H1 (cell line): ENCODE measurements around the gene RDH11. TPM values are rescaled to one million over a fixed set of nuclear protein-coding genes. Genes with fewer than 3 reads are reported as not detected.

ENCODE experiments used
- CTCF ChIA-PET: fragments of 300-600 bp; sonication (Branson Sonifier 250); formaldehyde crosslinking; loops from one replicate; lab custom pipeline; 2021; ENCODE audit not compliant: partially characterized antibody; lab: Charles Lee
- POLR2A ChIA-PET: fragments of 300-600 bp; sonication (Branson Sonifier 250); formaldehyde crosslinking; loops from one replicate; lab custom pipeline; 2021; ENCODE audit warnings: inconsistent platforms; ENCODE audit not compliant: partially characterized antibody; lab: Charles Lee
- DNase-seq, 2 experiments: peaks; one replicate each; pipeline versions ENCODE4 v3.0.0 to v3.0.0-alpha.2; 2010 to 2022; ENCODE audit warnings: low spot score in 2 of 2, low read depth in 1 of 2, mixed read lengths in 1 of 2
- FAIRE-seq: peaks from 2 replicates; lab custom pipeline; 2011; peaks lifted over from hg19 to GRCh38; lab: Jason Lieb, UNC
- H2AFZ ChIP-seq: 2 replicates; pipeline ENCODE4 v1.8.1; 2012; ENCODE audit warnings: low read length, inconsistent platforms
- H2AK5ac ChIP-seq: 2 replicates; pipeline ENCODE4 v1.6.1; 2013; ENCODE audit warnings: low read depth, low read length
- H2BK120ac ChIP-seq: replicated peaks from 2 replicates; pipeline ENCODE3; 2013; ENCODE audit warnings: low read depth, low read length, inconsistent platforms
- H2BK12ac ChIP-seq: 2 replicates; pipeline ENCODE4 v1.6.1; 2013; ENCODE audit warnings: low read depth, low read length
- H2BK15ac ChIP-seq: 2 replicates; pipeline ENCODE4 v1.6.1; 2013; ENCODE audit warnings: low read length
- H2BK20ac ChIP-seq: 2 replicates; pipeline ENCODE4 v1.6.1; 2013; ENCODE audit warnings: low read length
- H2BK5ac ChIP-seq: 2 replicates; pipeline ENCODE4 v1.6.1; 2013; ENCODE audit warnings: low read depth, low read length
- H3K14ac ChIP-seq: 2 replicates; pipeline ENCODE4 v1.6.1; 2013; ENCODE audit warnings: inconsistent platforms; ENCODE audit not compliant: insufficient read length
- H3K18ac ChIP-seq: 2 replicates; pipeline ENCODE4 v1.6.1; 2013; ENCODE audit warnings: low read length; ENCODE audit errors: extremely low read depth
- H3K23ac ChIP-seq: 2 replicates; pipeline ENCODE4 v1.6.1; 2013; ENCODE audit warnings: inconsistent platforms; ENCODE audit not compliant: insufficient read length
- H3K23me2 ChIP-seq: 2 replicates; pipeline ENCODE4 v1.6.1; 2013; ENCODE audit warnings: low read depth, low read length
- H3K27ac ChIP-seq: 2 replicates; pipeline ENCODE4 v1.6.1; 2011; ENCODE audit warnings: low read depth, low read length, inconsistent platforms
- H3K27me3 ChIP-seq, 4 experiments: replicated peaks in 1 of 4; 1 replicate in 1 of 4; 2 replicates in 3 of 4; pipeline versions ENCODE4 v1.6.1 to v1.8.1; 2011 to 2013; ENCODE audit warnings: low read length in 3 of 4, mild to moderate bottlenecking in 3 of 4, inconsistent platforms in 2 of 4, mixed read lengths in 2 of 4, moderate library complexity in 1 of 4; ENCODE audit not compliant: control insufficient read depth in 3 of 4, insufficient read depth in 3 of 4; ENCODE audit errors: extremely low read depth in 1 of 4
- H3K36me3 ChIP-seq, 4 experiments: 2 replicates each; pipeline versions ENCODE4 v1.6.1 to v1.8.1; 2011 to 2013; ENCODE audit warnings: mild to moderate bottlenecking in 4 of 4, low read length in 3 of 4, moderate library complexity in 2 of 4, control low read depth in 1 of 4, inconsistent platforms in 1 of 4; ENCODE audit not compliant: insufficient read depth in 4 of 4, control insufficient read depth in 2 of 4
- H3K4ac ChIP-seq: replicated peaks from 2 replicates; pipeline ENCODE3; 2013; ENCODE audit warnings: low read length, low read depth, mixed read lengths, inconsistent platforms; ENCODE audit not compliant: insufficient read length
- H3K4me1 ChIP-seq, 4 experiments: replicated peaks in 1 of 4; 1 replicate in 1 of 4; 2 replicates in 3 of 4; pipeline versions ENCODE4 v1.6.1 to v1.8.1; 2011 to 2013; ENCODE audit warnings: low read length in 3 of 4, inconsistent platforms in 2 of 4, mixed read lengths in 1 of 4; ENCODE audit not compliant: insufficient read depth in 4 of 4, control insufficient read depth in 3 of 4
- H3K4me2 ChIP-seq, 2 experiments: 2 replicates each; pipeline versions ENCODE4 v1.6.1 to v1.8.1; 2011 to 2013; ENCODE audit warnings: low read depth in 2 of 2, low read length in 2 of 2, control low read depth in 1 of 2, inconsistent platforms in 1 of 2, mild to moderate bottlenecking in 1 of 2; ENCODE audit not compliant: insufficient read depth in 1 of 2
- H3K4me3 ChIP-seq, 4 experiments: fragments of 200-600, 300-600 bp in 1 of 4; sonication (generic), shearing (Covaris generic), sonication (Bioruptor Twin) in 1 of 4; 2 replicates each; pipeline versions ENCODE4 v1.5.1 to v1.8.1; 2011 to 2016; ENCODE audit warnings: low read length in 4 of 4, low read depth in 3 of 4, control low read depth in 2 of 4, inconsistent platforms in 2 of 4, mild to moderate bottlenecking in 2 of 4, mixed read lengths in 1 of 4, moderate library complexity in 1 of 4; ENCODE audit not compliant: insufficient read depth in 2 of 4; ENCODE audit errors: extremely low read depth in 1 of 4
- H3K56ac ChIP-seq: replicated peaks from 2 replicates; pipeline ENCODE3; 2013; ENCODE audit warnings: low read depth, mild to moderate bottlenecking, mixed read lengths, low read length, inconsistent platforms; ENCODE audit not compliant: insufficient read length
- H3K79me1 ChIP-seq: 2 replicates; pipeline ENCODE4 v1.6.1; 2013; ENCODE audit warnings: low read depth, low read length, control low read depth
- H3K79me2 ChIP-seq, 2 experiments: 2 replicates each; pipeline versions ENCODE4 v1.6.1 to v1.8.1; 2012 to 2013; ENCODE audit warnings: low read length in 2 of 2, mild to moderate bottlenecking in 2 of 2, inconsistent platforms in 1 of 2; ENCODE audit not compliant: insufficient read depth in 2 of 2, control insufficient read depth in 1 of 2
- H3K9ac ChIP-seq, 4 experiments: replicated peaks in 1 of 4; 1 replicate in 1 of 4; 2 replicates in 3 of 4; pipeline versions ENCODE4 v1.6.1 to v1.8.1; 2011 to 2013; ENCODE audit warnings: low read depth in 3 of 4, low read length in 3 of 4, control low read depth in 2 of 4, mild to moderate bottlenecking in 2 of 4, moderate library complexity in 2 of 4, inconsistent platforms in 1 of 4; ENCODE audit errors: extremely low read depth in 1 of 4
- H3K9me3 ChIP-seq, 2 experiments: 2 replicates each; pipeline versions ENCODE4 v1.6.1 to v1.8.1; 2012 to 2013; ENCODE audit warnings: mild to moderate bottlenecking in 2 of 2, moderate library complexity in 2 of 2, control low read depth in 1 of 2, inconsistent platforms in 1 of 2, low read depth in 1 of 2, low read length in 1 of 2, mixed read lengths in 1 of 2; ENCODE audit not compliant: insufficient read depth in 2 of 2
- H4K20me1 ChIP-seq, 2 experiments: replicated peaks in 1 of 2; 2 replicates each; pipeline versions ENCODE3 to v1.8.1; 2011 to 2013; ENCODE audit warnings: inconsistent platforms in 2 of 2, low read length in 2 of 2, mild to moderate bottlenecking in 1 of 2; ENCODE audit not compliant: insufficient read depth in 2 of 2, control insufficient read depth in 1 of 2
- H4K5ac ChIP-seq: 2 replicates; pipeline ENCODE4 v1.6.1; 2013; ENCODE audit warnings: low read length, low read depth, mixed read lengths, inconsistent platforms; ENCODE audit not compliant: insufficient read length
- H4K8ac ChIP-seq: 2 replicates; pipeline ENCODE4 v1.8.0; 2013; ENCODE audit warnings: mild to moderate bottlenecking, moderate library complexity, low read length, inconsistent platforms; ENCODE audit not compliant: insufficient read depth; ENCODE audit errors: extremely low read depth
- H4K91ac ChIP-seq: replicated peaks from 2 replicates; pipeline ENCODE3; 2013; ENCODE audit warnings: low read length, mixed read lengths, inconsistent platforms; ENCODE audit not compliant: insufficient read length
- BRCA1 ChIP-seq: IDR thresholded peaks from 2 replicates; pipeline ENCODE4 v1.6.1; 2012; ENCODE audit warnings: low read depth, low read length, improper control_type of control experiment
- polyA plus RNA-seq, 7 experiments: library from polyadenylated mRNA; depleted of rRNA in 3 of 7; stranded (reverse) in 5 of 7; unstranded in 2 of 7; fragments of >200 nt in 5 of 7; fragments of 200-250 nt in 2 of 7; gene quantifications; 1 replicate in 5 of 7; 2 replicates in 1 of 7; 4 replicates in 1 of 7; pipeline versions ENCODE4 v1.2.1 to v1.2.3, GENCODE V29; 2011 to 2013; ENCODE audit warnings: missing spikeins in 2 of 7, mixed read lengths in 2 of 7
- total RNA-seq: library from RNA; stranded (reverse); fragmentation: NEBNext Ultra II Directional; extraction: Animal tissue kit (Norgen Biotek cat#: 25700); gene quantifications from 2 replicates; pipeline ENCODE4 v1.2.1, GENCODE V29; 2021

RDH11 gene
- total and polyA plus RNA-seq, 2 of the 8 experiments (the other 6 are each of a cell fraction or from before 2014, with no cell fraction given): 104 to 117 TPM

DNA sequence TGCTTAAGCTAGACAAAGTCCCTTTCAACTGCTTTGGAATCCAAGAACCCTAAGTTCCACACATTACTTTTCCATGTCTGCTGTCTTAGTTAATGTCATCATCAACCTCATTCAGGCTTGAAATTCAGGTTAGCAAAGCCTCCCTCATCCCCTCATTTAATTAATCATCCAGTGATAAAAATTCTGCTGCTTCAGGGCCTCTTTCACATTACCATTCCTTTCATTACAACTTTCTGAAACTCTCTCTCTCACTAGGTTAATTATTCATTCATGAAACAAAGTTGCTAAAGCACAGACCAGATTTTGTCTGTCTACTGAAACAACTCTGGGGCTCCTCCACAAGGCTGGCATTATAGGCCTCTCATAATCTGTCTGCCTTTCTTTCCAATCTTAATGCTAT, 11.7 kb downstream of the RDH11 start:
- Histone ChIP-seq H3K27ac (no peak overlapping the region), H3K23me2 (no peaks in the 10 kb centered on the region), H2BK12ac (no peak overlapping the region), H3K23ac (no peak overlapping the region), H3K4me2 (no peak overlapping the region), H3K14ac (no peak overlapping the region), H3K4ac (no peak overlapping the region), H3K56ac (no peak overlapping the region), H3K4me1 (no peaks in the 10 kb centered on the region), H2BK120ac (no peak overlapping the region), H4K91ac (no peak overlapping the region), H4K5ac (no peak overlapping the region), H3K9me3 (no peaks in the 10 kb centered on the region), H2BK5ac (no peak overlapping the region), H3K36me3 (peaks cover 20 to 81% (median 65%) of the 10 kb centered on the region in 4 experiments), H3K79me2 (peaks cover 0 to 43% of the 10 kb centered on the region in 2 experiments; a peak in 2 of 4 replicates), H2BK20ac (no peak overlapping the region), H3K79me1 (peaks cover 5% of the 10 kb centered on the region; the same call in 1 of the 2 replicates), H3K9ac (no peak overlapping the region), H2AFZ (no peak overlapping the region), H3K27me3 (no peaks in the 10 kb centered on the region; a peak in 1 of 7 replicates), H3K4me3 (no peak overlapping the region), H3K18ac (no peak overlapping the region), H2BK15ac (no peak overlapping the region), H4K8ac (no peak overlapping the region), H2AK5ac (no peak overlapping the region), H4K20me1 (peaks cover 7 to 8% of the 10 kb centered on the region in 2 experiments)
- TF ChIP-seq BRCA1: no peak
- CTCF ChIA-PET: interaction anchor here (1.0 to 2.2 kb wide), 3 partner anchors 10 to 83 kb away, joined by 4 to 10 read pairs (median 4); no protein-coding TSS in a partner anchor
- POLR2A ChIA-PET: interaction anchor here (5.7 kb wide), 1 partner anchor 11 kb away, joined by 21 read pairs; the partner anchor contains the start of gene RDH11
- FAIRE-seq (no peak), DNase-seq (no peak)
